HL-60/S4 treated with phorbol 12-myristate 13-acetate at 8.2 ng/mL for 4 days and 3 days (cell line): ENCODE data around the gene BATF3.

Experiments used
- in situ Hi-C: fragments of 300-500 bp; cut with MboI; formaldehyde crosslinking; loops from 2 replicates; pipeline ENCODE4 v1.15.0; 2022; ENCODE audit warnings: low sequenced_read_pairs

BATF3 gene

GRCh38 chr1:212685429-212685828 is 14.2 kb downstream of the BATF3 start:
- in situ Hi-C loops: no loop called here

GRCh38 chr1:212684521-212685090 is 15.0 kb downstream of the BATF3 start:
- in situ Hi-C loops: no loop called here

GRCh38 chr1:212684076-212684475 is 15.6 kb downstream of the BATF3 start:
- in situ Hi-C loops: no loop called here

- in situ Hi-C loops: no loop called here
Observed at GRCh38 chr1:212683357-212683722, 16.3 kb downstream of the BATF3 start.

- in situ Hi-C loops: no loop called here
Observed at GRCh38 chr1:212680680-212681389, 18.8 kb downstream of the BATF3 start.

- in situ Hi-C loops: no loop called here
Observed at GRCh38 chr1:212678456-212679410, 20.9 kb downstream of the BATF3 start.

- in situ Hi-C loops: no loop called here
Observed at GRCh38 chr1:212677573-212677972, 22.1 kb downstream of the BATF3 start.

- in situ Hi-C loops: no loop called here
Observed at GRCh38 chr1:212677136-212677535, 22.5 kb downstream of the BATF3 start.

- in situ Hi-C loops: no loop called here
Observed at GRCh38 chr1:212675675-212676074, 24.0 kb downstream of the BATF3 start.

GRCh38 chr1:212674872-212675271 is 24.8 kb downstream of the BATF3 start:
- in situ Hi-C loops: no loop called here

- in situ Hi-C loops: no loop called here
Observed at GRCh38 chr1:212671342-212672031, 28.2 kb downstream of the BATF3 start.

GRCh38 chr1:212670882-212671281 is 28.8 kb downstream of the BATF3 start:
- in situ Hi-C loops: no loop called here

- in situ Hi-C loops: no loop called here
Observed at GRCh38 chr1:212670301-212670700, 29.3 kb downstream of the BATF3 start.

- in situ Hi-C loops: no loop called here
Observed at GRCh38 chr1:212669600-212669999, 30.0 kb downstream of the BATF3 start.

GRCh38 chr1:212669102-212669501 is 30.5 kb downstream of the BATF3 start:
- in situ Hi-C loops: no loop called here

GRCh38 chr1:212668477-212668876 is 31.2 kb downstream of the BATF3 start:
- in situ Hi-C loops: no loop called here

- in situ Hi-C loops: no loop called here
Observed at GRCh38 chr1:212667223-212668139, 32.2 kb downstream of the BATF3 start.

- in situ Hi-C loops: no loop called here
Observed at GRCh38 chr1:212666116-212666775, 33.4 kb downstream of the BATF3 start.

- in situ Hi-C loops: no loop called here
Observed at GRCh38 chr1:212665241-212666115, 34.2 kb downstream of the BATF3 start.
